ENCODE results near the gene VEGFB.

DNA sequence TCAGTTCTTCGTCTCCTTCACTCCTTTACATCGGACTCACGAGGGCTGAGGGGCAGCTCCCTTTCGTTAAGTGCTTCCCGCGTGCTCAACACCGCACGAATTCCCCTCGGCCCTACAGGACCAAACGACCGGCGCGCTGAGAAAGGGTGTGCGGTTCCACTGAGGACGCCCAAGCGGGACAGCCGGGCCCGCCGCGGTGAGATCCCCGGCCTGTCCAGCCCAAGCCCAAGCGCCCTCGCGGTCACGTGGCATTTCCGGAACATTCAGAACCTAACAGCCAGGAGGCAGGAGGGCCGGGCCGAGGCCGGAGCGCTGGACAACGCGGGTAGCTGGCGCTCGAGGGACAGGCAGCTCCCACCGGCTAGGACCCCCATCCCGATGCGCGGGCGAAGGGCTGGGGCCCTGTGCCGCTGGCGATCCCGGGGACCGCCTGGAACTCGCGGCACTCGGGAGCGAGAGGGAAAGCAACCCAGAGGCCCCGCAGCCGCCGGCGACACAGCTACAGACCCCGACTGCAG is 49.1 kb upstream of the VEGFB start:
- peak; percentile 6; the same call in 1 of the 2 replicates for TF ChIP-seq RAD21 (IDR thresholded peaks at IDR 0.05; ENCODE audit: low read depth)
- peak; percentile 93 for TF ChIP-seq TAF1 (IDR thresholded peaks at IDR 0.05; ENCODE audit: low read depth)
- no peak for TF ChIP-seq NFIC (IDR thresholded peaks at IDR 0.05)
